ENCODE results near the gene LRRC27. TPM values are rescaled to one million over a fixed set of nuclear protein-coding genes. Genes with fewer than 3 reads are reported as not detected.
A peak's percentile ranks its signal among the peaks of the same experiment; 100 is the strongest.

Gene LRRC27
- total RNA-seq, 1 donor, result 13.4 TPM

DNA sequence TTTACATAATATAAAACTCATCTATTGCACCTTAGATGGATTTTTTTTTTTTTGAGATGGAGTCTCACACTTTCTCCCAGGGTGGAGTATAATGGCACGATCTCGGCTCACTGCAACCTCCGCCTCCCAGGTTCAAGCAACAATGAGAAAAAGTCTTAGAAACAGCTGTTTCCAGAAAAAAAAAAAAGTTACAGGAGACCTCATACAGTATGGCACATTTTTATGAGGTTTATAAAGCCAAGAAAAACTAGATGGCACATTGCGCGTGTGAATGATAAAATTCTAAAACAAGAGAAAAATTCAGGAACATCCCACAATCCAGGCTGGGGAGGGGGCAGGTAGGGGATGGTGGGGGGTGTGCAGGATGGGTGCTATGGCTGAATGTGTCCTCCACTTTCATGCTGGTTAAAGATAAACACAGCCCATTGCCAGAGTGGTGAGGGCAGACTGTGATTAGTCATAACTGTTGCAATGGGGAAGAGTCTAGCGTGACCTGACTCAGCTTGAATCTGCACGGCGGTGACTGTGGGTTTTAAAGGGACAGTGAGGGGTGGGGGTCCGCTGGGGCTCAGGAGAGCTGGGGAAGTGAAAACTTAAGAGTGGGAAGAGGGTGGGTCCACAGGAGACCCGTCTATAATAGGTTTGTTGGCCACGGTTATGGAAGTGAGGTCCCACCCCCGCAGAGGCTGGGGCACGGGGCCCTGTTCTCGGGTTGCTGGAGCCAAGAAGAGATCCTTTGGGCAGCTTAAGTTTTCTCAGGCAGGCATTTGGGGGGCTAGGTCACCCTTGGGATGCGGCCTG lies 11.9 kb upstream of the LRRC27 start:
- H3K36me3 ChIP-seq (ENCODE audit: insufficient read depth, low read length), result no peaks in the 10 kb centered on the region
- H2AFZ ChIP-seq (ENCODE audit: low read length), result peak overlapping the region; percentile 71
- no peaks in the 10 kb centered on the region for H3K9me3 ChIP-seq (ENCODE audit: low read depth, low read length)
- H3K4me1 ChIP-seq (ENCODE audit: insufficient read depth, low read length), result peaks cover 36% of the 10 kb centered on the region
- H3K4me3 ChIP-seq (ENCODE audit: insufficient read depth, low read length), result peak overlapping the region; percentile 44
- DNase-seq (ENCODE audit: insufficient read length, low spot score, missing footprints), result peak; percentile 96
- no peaks in the 10 kb centered on the region for H4K20me1 ChIP-seq (ENCODE audit: insufficient read depth, low read length)
- H3K27me3 ChIP-seq (ENCODE audit: insufficient read depth, low read length), result no peaks in the 10 kb centered on the region
- TF ChIP-seq CTCF (IDR thresholded peaks at IDR 0.05; ENCODE audit: extremely low read depth, low read depth, low read length), result no peak
- peaks cover 4% of the 10 kb centered on the region for H3K79me2 ChIP-seq (ENCODE audit: insufficient read depth, low read length)
- H3K4me2 ChIP-seq (ENCODE audit: insufficient read depth, low read length), result peak overlapping the region; percentile 73
- peak overlapping the region; percentile 89 for H3K27ac ChIP-seq (ENCODE audit: low read depth, low read length)

DNA sequence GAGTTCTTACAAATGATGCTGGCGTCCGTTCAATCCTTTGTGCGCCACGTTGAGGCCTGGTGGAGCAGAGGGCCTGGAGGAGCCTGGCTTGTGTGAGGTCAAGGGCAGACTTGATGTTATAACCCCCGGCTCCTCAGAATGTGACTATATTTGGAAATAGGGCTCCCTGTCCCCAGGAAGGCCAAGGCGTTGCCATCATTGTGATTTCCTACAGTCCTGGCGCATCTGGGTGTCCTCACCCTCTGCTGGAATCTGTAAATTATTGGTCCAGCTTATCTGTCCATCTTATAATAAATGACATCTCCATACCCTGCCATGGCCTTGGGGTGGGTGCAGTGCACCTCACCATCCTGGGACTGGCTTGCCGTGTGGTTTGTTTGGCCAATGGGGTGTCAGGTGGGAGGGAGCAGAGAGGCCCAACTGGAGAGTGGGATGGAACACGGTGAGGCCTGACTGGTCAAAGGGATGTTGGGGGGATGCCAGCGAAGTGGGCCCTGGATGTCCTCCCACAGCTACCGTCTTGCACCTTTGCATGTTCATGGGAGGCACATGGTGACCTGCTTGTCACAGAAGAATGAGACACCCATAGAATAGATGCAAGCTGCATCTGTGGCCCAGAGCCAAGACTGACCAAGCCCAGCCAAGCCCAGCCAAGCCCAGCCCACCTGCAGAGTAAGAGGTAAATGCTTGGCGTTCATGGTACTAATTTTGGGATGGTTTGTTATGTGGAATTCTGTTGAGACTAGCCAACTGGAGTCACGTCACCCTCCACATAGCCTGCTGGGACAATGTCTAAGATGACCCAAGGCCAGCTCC lies 11.1 kb upstream of the LRRC27 start:
- TF ChIP-seq CTCF (IDR thresholded peaks at IDR 0.05; ENCODE audit: extremely low read depth, low read depth, low read length), result no peak
- Histone ChIP-seq H3K9me3 (ENCODE audit: low read depth, low read length) (no peaks in the 10 kb centered on the region), H3K79me2 (ENCODE audit: insufficient read depth, low read length) (peaks cover 5% of the 10 kb centered on the region), H3K4me2 (ENCODE audit: insufficient read depth, low read length) (peak overlapping the region; percentile 73), H4K20me1 (ENCODE audit: insufficient read depth, low read length) (no peaks in the 10 kb centered on the region), H2AFZ (ENCODE audit: low read length) (peak overlapping the region; percentile 71), H3K4me1 (ENCODE audit: insufficient read depth, low read length) (peaks cover 36% of the 10 kb centered on the region), H3K27me3 (ENCODE audit: insufficient read depth, low read length) (no peaks in the 10 kb centered on the region), H3K4me3 (ENCODE audit: insufficient read depth, low read length) (no peak overlapping the region), H3K36me3 (ENCODE audit: insufficient read depth, low read length) (peaks cover under 1% of the 10 kb centered on the region), H3K27ac (ENCODE audit: low read depth, low read length) (peak overlapping the region; percentile 89)
- no peak for DNase-seq (ENCODE audit: insufficient read length, low spot score, missing footprints)

DNA sequence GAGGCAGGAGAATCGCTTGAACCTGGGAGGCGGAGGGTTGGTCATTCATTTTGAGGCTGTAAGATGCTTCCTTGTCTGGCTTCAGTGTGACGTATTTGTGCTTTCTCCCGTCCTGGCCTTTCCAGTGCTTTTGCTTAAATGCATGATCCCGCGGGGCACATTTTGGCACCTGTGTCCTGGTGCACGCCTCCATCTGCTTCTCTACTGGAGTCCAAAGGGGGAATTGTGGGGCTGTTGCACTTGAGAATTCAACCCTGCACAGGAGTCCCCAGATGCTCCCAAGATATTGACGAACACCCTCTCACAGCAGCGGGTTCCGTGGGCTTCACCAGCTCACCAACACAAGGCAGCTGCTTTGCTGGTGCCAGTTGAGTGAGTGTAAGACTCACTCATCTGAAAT lies 10.3 kb upstream of the LRRC27 start:
- peaks cover 14% of the 10 kb centered on the region for H3K79me2 ChIP-seq (ENCODE audit: insufficient read depth, low read length)
- no peak overlapping the region for H3K27ac ChIP-seq (ENCODE audit: low read depth, low read length)
- H3K4me2 ChIP-seq (ENCODE audit: insufficient read depth, low read length), result no peak overlapping the region
- no peaks in the 10 kb centered on the region for H3K9me3 ChIP-seq (ENCODE audit: low read depth, low read length)
- no peaks in the 10 kb centered on the region for H3K27me3 ChIP-seq (ENCODE audit: insufficient read depth, low read length)
- peaks cover 36% of the 10 kb centered on the region for H3K4me1 ChIP-seq (ENCODE audit: insufficient read depth, low read length)
- DNase-seq (ENCODE audit: insufficient read length, low spot score, missing footprints), result no peak
- no peak for TF ChIP-seq CTCF (IDR thresholded peaks at IDR 0.05; ENCODE audit: extremely low read depth, low read depth, low read length)
- no peaks in the 10 kb centered on the region for H4K20me1 ChIP-seq (ENCODE audit: insufficient read depth, low read length)
- no peak overlapping the region for H3K4me3 ChIP-seq (ENCODE audit: insufficient read depth, low read length)
- no peak overlapping the region for H2AFZ ChIP-seq (ENCODE audit: low read length)
- peaks cover 5% of the 10 kb centered on the region for H3K36me3 ChIP-seq (ENCODE audit: insufficient read depth, low read length)

DNA sequence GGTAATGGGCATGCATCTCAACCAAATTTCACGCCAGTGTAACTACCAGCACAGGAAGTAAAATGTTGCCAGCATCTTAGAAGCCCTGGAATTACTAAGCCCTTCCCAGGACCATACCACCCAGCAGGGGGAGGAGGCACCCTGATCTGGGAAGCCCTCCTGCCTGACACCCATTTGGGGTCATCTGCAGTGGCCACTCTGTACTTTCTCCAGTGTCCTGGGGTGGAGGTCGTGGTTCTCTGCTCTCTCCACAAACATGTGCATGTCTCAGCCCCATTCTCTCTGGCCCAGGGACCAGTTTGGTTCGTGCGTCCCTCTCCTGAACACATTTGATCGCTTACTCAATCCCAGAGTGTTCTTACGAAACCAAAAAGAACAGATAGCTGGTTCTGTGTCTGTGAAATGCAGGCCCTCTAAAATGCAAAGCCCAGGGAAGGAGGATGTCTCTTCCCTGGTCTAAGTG lies 9.4 kb upstream of the LRRC27 start:
- peak overlapping the region; percentile 70 for H3K27ac ChIP-seq (ENCODE audit: low read depth, low read length)
- TF ChIP-seq CTCF (IDR thresholded peaks at IDR 0.05; ENCODE audit: extremely low read depth, low read depth, low read length), result peak; percentile 35
- DNase-seq (ENCODE audit: insufficient read length, low spot score, missing footprints), result no peak
- peaks cover 5% of the 10 kb centered on the region for H3K36me3 ChIP-seq (ENCODE audit: insufficient read depth, low read length)
- H2AFZ ChIP-seq (ENCODE audit: low read length), result peak overlapping the region; percentile 76
- peaks cover 19% of the 10 kb centered on the region for H3K79me2 ChIP-seq (ENCODE audit: insufficient read depth, low read length)
- peaks cover 36% of the 10 kb centered on the region for H3K4me1 ChIP-seq (ENCODE audit: insufficient read depth, low read length)
- H3K27me3 ChIP-seq (ENCODE audit: insufficient read depth, low read length), result no peaks in the 10 kb centered on the region
- H3K4me2 ChIP-seq (ENCODE audit: insufficient read depth, low read length), result peak overlapping the region; percentile 59
- H3K4me3 ChIP-seq (ENCODE audit: insufficient read depth, low read length), result peak overlapping the region; percentile 42
- H3K9me3 ChIP-seq (ENCODE audit: low read depth, low read length), result no peaks in the 10 kb centered on the region
- H4K20me1 ChIP-seq (ENCODE audit: insufficient read depth, low read length), result no peaks in the 10 kb centered on the region

Measured in osteoblast (primary cell).